B cell (primary cell): ENCODE results near the gene POU2F3. TPM values are rescaled to one million over a fixed set of nuclear protein-coding genes. Genes with fewer than 3 reads are reported as not detected.

ENCODE experiments used
- ATAC-seq: fragments of 200-7000 bp; cut with Tn5 transposase; one replicate; pipeline ENCODE4 v1.10.0; 2021; ENCODE audit warnings: low read depth, mild to moderate bottlenecking, moderate number of reproducible peaks, moderate library complexity
- CTCF ChIA-PET: fragments of 350-600 bp; sonication (Branson Sonifier 250); formaldehyde crosslinking; loops from one replicate; lab custom pipeline; 2021; ENCODE audit warnings: antibody characterized with exemption, inconsistent platforms; lab: Charles Lee
- POLR2A ChIA-PET: fragments of 350-600 bp; sonication (Branson Sonifier 250); formaldehyde crosslinking; loops from one replicate; lab custom pipeline; 2021; ENCODE audit warnings: antibody characterized with exemption; lab: Charles Lee
- DNase-seq: peaks from one replicate; pipeline ENCODE4 v3.0.0; 2013
- H2AFZ ChIP-seq: 2 replicates; pipeline ENCODE4 v1.6.1; 2012; ENCODE audit warnings: mild to moderate bottlenecking, low read depth, low read length; ENCODE audit not compliant: insufficient read depth, poor library complexity, severe bottlenecking
- H3K27ac ChIP-seq, 2 donors: 1 replicate in 1 of 2; 2 replicates in 1 of 2; pipeline ENCODE4 v1.5.1; 2012 to 2013; ENCODE audit warnings: low read length in 2 of 2, mild to moderate bottlenecking in 2 of 2, moderate library complexity in 1 of 2
- H3K27me3 ChIP-seq, 4 experiments: fragments of 200-600 bp in 1 of 4; sonication (generic) in 1 of 4; replicated peaks in 1 of 4; 1 replicate in 2 of 4; 2 replicates in 2 of 4; pipeline versions ENCODE4 v1.6.1 to v1.7.0; 2013 to 2016; ENCODE audit warnings: low read length in 3 of 4, mild to moderate bottlenecking in 2 of 4, mixed read lengths in 1 of 4, moderate library complexity in 1 of 4; ENCODE audit not compliant: insufficient read depth in 4 of 4, control insufficient read depth in 3 of 4; ENCODE audit errors: control extremely low read depth in 1 of 4
- H3K36me3 ChIP-seq, 2 experiments: replicated peaks in 1 of 2; 1 replicate in 1 of 2; 2 replicates in 1 of 2; pipeline versions ENCODE4 v1.6.1 to v1.7.1; 2013; ENCODE audit warnings: low read length in 1 of 2; ENCODE audit not compliant: insufficient read depth in 2 of 2, control insufficient read depth in 1 of 2; ENCODE audit errors: control extremely low read depth in 1 of 2, extremely low read depth in 1 of 2
- H3K4me1 ChIP-seq, 2 donors: fragments of 200-600 bp in 1 of 2; sonication (generic) in 1 of 2; 1 replicate in 1 of 2; 2 replicates in 1 of 2; pipeline versions ENCODE4 v1.5.1 to v1.6.1; 2013 to 2017; ENCODE audit warnings: low read length in 2 of 2; ENCODE audit not compliant: control insufficient read depth in 2 of 2, insufficient read depth in 2 of 2
- H3K4me2 ChIP-seq: replicated peaks from 2 replicates; pipeline ENCODE3; 2012; ENCODE audit warnings: mild to moderate bottlenecking, low read depth, low read length; ENCODE audit not compliant: poor library complexity, severe bottlenecking
- H3K4me3 ChIP-seq, 5 experiments: fragments of 200-600 bp in 1 of 5; sonication (generic) in 1 of 5; 1 replicate in 3 of 5; 2 replicates in 2 of 5; pipeline versions ENCODE4 v1.5.1 to v1.7.0; 2011 to 2016; ENCODE audit warnings: low read length in 4 of 5, mild to moderate bottlenecking in 4 of 5, low read depth in 2 of 5, control low read depth in 1 of 5, moderate library complexity in 1 of 5; ENCODE audit not compliant: insufficient read depth in 1 of 5; ENCODE audit errors: control extremely low read depth in 1 of 5, extremely low read depth in 1 of 5
- H3K79me2 ChIP-seq: fragments of 200-600 bp; sonication (generic); one replicate; pipeline ENCODE4 v1.6.0; 2016; ENCODE audit warnings: low read length; ENCODE audit not compliant: control insufficient read depth, insufficient read depth
- H3K9ac ChIP-seq: fragments of 200-600 bp; sonication (generic); 2 replicates; pipeline ENCODE4 v1.6.1; 2017; ENCODE audit warnings: mild to moderate bottlenecking, low read length, moderate library complexity
- H3K9me3 ChIP-seq, 3 donors: one replicate each; pipeline versions ENCODE4 v1.6.1 to v1.7.1; 2013; ENCODE audit warnings: low read length in 2 of 3; ENCODE audit not compliant: control insufficient read depth in 2 of 3, insufficient read depth in 1 of 3; ENCODE audit errors: control extremely low read depth in 1 of 3
- H4K20me1 ChIP-seq: 2 replicates; pipeline ENCODE4 v1.6.0; 2012; ENCODE audit warnings: mild to moderate bottlenecking, low read length; ENCODE audit not compliant: insufficient read depth, control insufficient read depth, poor library complexity, severe bottlenecking
- H3K27ac Mint-ChIP-seq: one replicate; pipeline ENCODE4 v1.8.0; 2021; ENCODE audit warnings: mixed read lengths
- H3K27me3 Mint-ChIP-seq: one replicate; pipeline ENCODE4 v1.8.0; 2021; ENCODE audit warnings: mixed read lengths
- H3K4me1 Mint-ChIP-seq: one replicate; pipeline ENCODE4 v1.8.0; 2021; ENCODE audit warnings: mixed read lengths
- H3K4me3 Mint-ChIP-seq: one replicate; pipeline ENCODE4 v1.8.0; 2021; ENCODE audit warnings: mixed read lengths
- H3K9me3 Mint-ChIP-seq: one replicate; pipeline ENCODE4 v1.8.0; 2022; ENCODE audit warnings: mixed read lengths; ENCODE audit not compliant: insufficient read depth
- EZH2 ChIP-seq: IDR thresholded peaks from 2 replicates; pipeline ENCODE4 v1.6.1; 2012; ENCODE audit warnings: borderline replicate concordance, low read depth, mild to moderate bottlenecking, moderate library complexity, low read length; ENCODE audit not compliant: insufficient read depth, poor library complexity, severe bottlenecking
- WGBS: methylation state at CpG from one replicate; pipeline ENCODE4 v1.1.5; 2013; ENCODE audit warnings: missing lambda C conversion rate; ENCODE audit not compliant: insufficient coverage; 5-methylcytosine and 5-hydroxymethylcytosine counted together
- intact Hi-C: fragments of 100-400 bp; cut with micrococcal nuclease; formaldehyde crosslinking; loops from one replicate; pipeline ENCODE4 v1.10.0; 2022
- polyA plus RNA-seq: library from polyadenylated mRNA; depleted of rRNA; stranded (reverse); fragments of >200 nt; gene quantifications from 2 replicates; pipeline ENCODE4 v1.2.3, GENCODE V29; 2012
- total RNA-seq, 2 donors: library from RNA; stranded (reverse); fragments of 120-200 nt in 1 of 2; gene quantifications; 1 replicate in 1 of 2; 2 replicates in 1 of 2; pipeline versions ENCODE4 v1.2.3 to v1.2.4, GENCODE V29; 2013 to 2022
- TF ChIP-seq, protein P1 (sequence below): fragments of 200-600 bp; IDR thresholded peaks from one replicate; pipeline ENCODE4 v1.8.0; 2022; ENCODE audit warnings: antibody characterized with exemption, mild to moderate bottlenecking

The POU2F3 gene
- total and polyA plus RNA-seq, 2 donors (not counting 1 experiment from before 2014, with no cell fraction given) = not detected

DNA sequence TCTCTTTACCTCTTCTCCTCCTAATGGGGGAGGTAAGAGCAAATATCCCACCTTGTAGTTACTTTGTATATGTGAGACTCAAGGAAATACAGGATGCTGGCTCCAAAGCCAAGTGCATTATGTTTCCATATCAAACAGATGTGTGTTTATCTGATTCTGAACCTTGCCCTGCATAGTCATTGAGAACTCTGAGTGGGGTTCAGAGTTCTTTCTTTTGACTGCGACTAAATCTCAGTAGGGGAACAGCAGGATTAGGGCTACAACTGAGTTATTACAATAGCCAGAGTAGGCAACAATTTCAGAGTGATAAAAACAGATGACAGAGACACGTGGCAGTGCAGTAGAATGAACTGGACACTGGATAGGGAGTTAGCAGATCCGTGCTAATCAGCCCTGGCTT lies 51.0 kb downstream of the POU2F3 start:
- no peaks in the 10 kb centered on the region for H4K20me1 ChIP-seq
- H3K9me3 Mint-ChIP-seq = no peaks in the 10 kb centered on the region
- H3K4me3 ChIP-seq = no peak overlapping the region
- no peak overlapping the region for H2AFZ ChIP-seq
- intact Hi-C loops = no loop called here
- no peak overlapping the region for H3K27ac ChIP-seq
- no peaks in the 10 kb centered on the region for H3K36me3 ChIP-seq
- H3K79me2 ChIP-seq = no peaks in the 10 kb centered on the region
- whole genome bisulfite sequencing = 45% methylated on average over 3 of the region's 3 CpGs
- H3K27me3 Mint-ChIP-seq = peaks cover 45% of the 10 kb centered on the region
- peaks cover 0 to 6% (median 0%) of the 10 kb centered on the region in 4 experiments for H3K27me3 ChIP-seq
- no peak for TF ChIP-seq EZH2
- TF ChIP-seq, protein P1, sequence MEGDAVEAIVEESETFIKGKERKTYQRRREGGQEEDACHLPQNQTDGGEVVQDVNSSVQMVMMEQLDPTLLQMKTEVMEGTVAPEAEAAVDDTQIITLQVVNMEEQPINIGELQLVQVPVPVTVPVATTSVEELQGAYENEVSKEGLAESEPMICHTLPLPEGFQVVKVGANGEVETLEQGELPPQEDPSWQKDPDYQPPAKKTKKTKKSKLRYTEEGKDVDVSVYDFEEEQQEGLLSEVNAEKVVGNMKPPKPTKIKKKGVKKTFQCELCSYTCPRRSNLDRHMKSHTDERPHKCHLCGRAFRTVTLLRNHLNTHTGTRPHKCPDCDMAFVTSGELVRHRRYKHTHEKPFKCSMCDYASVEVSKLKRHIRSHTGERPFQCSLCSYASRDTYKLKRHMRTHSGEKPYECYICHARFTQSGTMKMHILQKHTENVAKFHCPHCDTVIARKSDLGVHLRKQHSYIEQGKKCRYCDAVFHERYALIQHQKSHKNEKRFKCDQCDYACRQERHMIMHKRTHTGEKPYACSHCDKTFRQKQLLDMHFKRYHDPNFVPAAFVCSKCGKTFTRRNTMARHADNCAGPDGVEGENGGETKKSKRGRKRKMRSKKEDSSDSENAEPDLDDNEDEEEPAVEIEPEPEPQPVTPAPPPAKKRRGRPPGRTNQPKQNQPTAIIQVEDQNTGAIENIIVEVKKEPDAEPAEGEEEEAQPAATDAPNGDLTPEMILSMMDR = no peak
- no peak overlapping the region for H3K4me2 ChIP-seq
- no peaks in the 10 kb centered on the region for H3K9me3 ChIP-seq
- POLR2A ChIA-PET = no interaction called here
- H3K9ac ChIP-seq = no peak overlapping the region
- no peaks in the 10 kb centered on the region for H3K4me1 Mint-ChIP-seq
- no peaks in the 10 kb centered on the region for H3K4me1 ChIP-seq
- ATAC-seq (no peak), DNase-seq (no peak)
- no peak overlapping the region for H3K4me3 Mint-ChIP-seq
- no peak overlapping the region for H3K27ac Mint-ChIP-seq
- CTCF ChIA-PET = interaction anchor here (2.2 kb wide), 1 partner anchor 11 kb away, joined by 7 read pairs; no protein-coding TSS in a partner anchor

DNA sequence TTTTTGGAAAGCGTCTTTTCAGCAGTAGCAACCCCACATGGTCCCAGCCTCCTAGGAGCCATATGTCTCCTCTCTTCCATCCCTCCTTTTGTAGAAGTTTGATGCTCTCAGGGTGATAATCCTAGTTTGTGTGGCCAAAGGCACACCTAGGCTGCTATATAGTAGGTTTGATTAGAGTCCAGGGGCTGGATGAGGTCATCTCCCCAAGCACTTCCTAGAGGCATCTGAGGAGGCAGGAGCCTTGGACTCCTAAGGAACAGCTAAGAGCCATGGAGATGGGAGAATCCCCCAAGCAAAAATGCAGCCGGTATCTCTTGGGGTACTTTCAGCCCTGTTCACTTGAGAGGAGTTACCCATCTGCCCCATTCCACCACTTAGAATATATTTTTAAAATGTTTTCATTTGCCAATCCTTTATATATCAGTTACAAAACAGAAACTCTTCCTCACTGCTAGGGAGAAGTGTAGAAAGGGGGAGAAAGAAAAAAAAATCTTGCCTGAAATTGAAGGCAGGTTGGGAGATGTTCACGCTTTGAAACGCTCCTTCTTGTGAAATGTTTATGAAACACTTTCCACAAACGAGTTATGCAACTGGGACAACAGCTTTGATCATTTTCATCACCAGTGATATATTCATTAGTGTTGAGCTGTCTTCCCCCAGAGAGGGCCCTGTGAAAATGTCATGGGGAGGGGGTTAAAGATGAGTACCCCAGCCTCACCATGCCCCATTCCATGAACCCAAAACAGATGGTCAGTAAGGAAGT lies 53.3 kb downstream of the POU2F3 start:
- WGBS = 100% methylated on average over 2 of the region's 5 CpGs
- no peak overlapping the region for H3K27ac ChIP-seq
- Mint-ChIP-seq H3K4me3 (no peak overlapping the region), H3K4me1 (no peaks in the 10 kb centered on the region), H3K27ac (no peak overlapping the region), H3K27me3 (peaks cover 54% of the 10 kb centered on the region), H3K9me3 (no peaks in the 10 kb centered on the region)
- H3K4me2 ChIP-seq = no peak overlapping the region
- no peaks in the 10 kb centered on the region for H3K4me1 ChIP-seq
- peaks cover 0 to 10% (median 0%) of the 10 kb centered on the region in 4 experiments for H3K27me3 ChIP-seq
- ChIA-PET CTCF (interaction anchor here (2.2 kb wide), 1 partner anchor 10 kb away, joined by 11 read pairs; no protein-coding TSS in a partner anchor), POLR2A (no interaction called here)
- no peak for DNase-seq
- no peak for ATAC-seq
- TF ChIP-seq EZH2 = no peak
- TF ChIP-seq, protein P1 = no peak
- no peak overlapping the region for H2AFZ ChIP-seq
- H3K4me3 ChIP-seq = no peak overlapping the region
- no peaks in the 10 kb centered on the region for H4K20me1 ChIP-seq
- H3K36me3 ChIP-seq = no peaks in the 10 kb centered on the region
- no peak overlapping the region for H3K9ac ChIP-seq
- H3K9me3 ChIP-seq = no peaks in the 10 kb centered on the region
- no peaks in the 10 kb centered on the region for H3K79me2 ChIP-seq
- intact Hi-C loops = no loop called here
